Measurements from ENCODE around the gene LRFN4.

Gene LRFN4

GRCh38 chr11:66910016-66910415 lies 53.2 kb downstream of the LRFN4 start:
- H3K36me3 ChIP-seq (replicated peaks; ENCODE audit: insufficient read depth, low read length): no peaks in the 10 kb centered on the region
- H3K9ac ChIP-seq (ENCODE audit: low read length): no peak overlapping the region
- no peak for DNase-seq
- H3K4me1 ChIP-seq (ENCODE audit: low read length): no peaks in the 10 kb centered on the region
- no peak overlapping the region for H2AFZ ChIP-seq (ENCODE audit: low read length)
- no peak overlapping the region for H3K4me3 ChIP-seq (ENCODE audit: low read length)
- H3K27ac ChIP-seq (ENCODE audit: low read length): no peak overlapping the region
- no peaks in the 10 kb centered on the region for H4K20me1 ChIP-seq (ENCODE audit: insufficient read depth, low read length)
- no peaks in the 10 kb centered on the region for H3K9me3 ChIP-seq (replicated peaks; ENCODE audit: insufficient read depth, low read length)
- H3F3A ChIP-seq (ENCODE audit: insufficient read depth, low read length): no peaks in the 10 kb centered on the region
- no peaks in the 10 kb centered on the region for H3K79me2 ChIP-seq (ENCODE audit: low read length)
- H3K9me2 ChIP-seq (replicated peaks; ENCODE audit: insufficient read depth, low read length): no peaks in the 10 kb centered on the region
- TF ChIP-seq EZH2 (optimal IDR thresholded peaks at IDR 0.05; ENCODE audit: low read depth, low read length) (no peak), CTCF (IDR thresholded peaks at IDR 0.05; ENCODE audit: low read length) (no peak), EZH2phosphoT487 (IDR thresholded peaks at IDR 0.05; ENCODE audit: low read length) (no peak)
- no peak overlapping the region for H3K4me2 ChIP-seq (ENCODE audit: low read depth, low read length)
- H3K27me3 ChIP-seq (replicated peaks; ENCODE audit: insufficient read depth, low read length): peaks cover 22% of the 10 kb centered on the region
